A549 (cell line): Measurements from ENCODE around the gene KDM6A. TPM values are rescaled to one million over a fixed set of nuclear protein-coding genes. Genes with fewer than 3 reads are reported as not detected.

Experiments used
- ATAC-seq, 2 experiments: fragments of 200-7000 bp in 1 of 2; fragments of >200 bp in 1 of 2; cut with Nextera tagmentation in 1 of 2; cut with Tn5 transposase in 1 of 2; 3 replicates each; pipeline versions ENCODE4 v1.8.0 to v1.9.1; 2018 to 2020; ENCODE audit warnings: mild to moderate bottlenecking in 1 of 2, moderate library complexity in 1 of 2
- CTCF ChIA-PET: fragments of 300-600 bp; sonication (Branson Sonifier 250); formaldehyde crosslinking; extraction: SDS; loops from one replicate; lab custom pipeline; 2021; ENCODE audit warnings: antibody characterized with exemption, inconsistent platforms; lab: Yijun Ruan, JAX
- POLR2A ChIA-PET: fragments of 350-600 bp; formaldehyde crosslinking; extraction: SDS; loops from one replicate; lab custom pipeline; 2021; ENCODE audit warnings: antibody characterized with exemption, inconsistent platforms; lab: Yijun Ruan, JAX
- DNase-seq, 2 experiments: peaks; one replicate each; pipeline versions ENCODE4 v3.0.0 to v3.0.0-alpha.2; 2011 to 2016; ENCODE audit warnings: low read depth in 1 of 2, low spot score in 1 of 2
- FAIRE-seq: peaks from 2 replicates; lab custom pipeline; 2011; peaks lifted over from hg19 to GRCh38; lab: Jason Lieb, UNC
- H3K27ac ChIP-seq, 2 experiments: fragments of >200 bp; sonication (Bioruptor Twin); formaldehyde crosslinking; 3 replicates each; pipeline ENCODE4 v1.5.1; 2016 to 2017
- H3K4me1 ChIP-seq: fragments of >200 bp; sonication (Bioruptor Twin); formaldehyde crosslinking; 3 replicates; pipeline ENCODE4 v1.6.1; 2016
- H3K4me2 ChIP-seq: fragments of >200 bp; sonication (Bioruptor Twin); formaldehyde crosslinking; 3 replicates; pipeline ENCODE4 v1.6.1; 2016
- H3K4me3 ChIP-seq: fragments of >200 bp; sonication (Bioruptor Twin); formaldehyde crosslinking; 3 replicates; pipeline ENCODE4 v1.5.1; 2016
- H3K9me3 ChIP-seq: fragments of >200 bp; sonication (Bioruptor Twin); formaldehyde crosslinking; 3 replicates; pipeline ENCODE4 v1.6.1; 2016
- BHLHE40 ChIP-seq: IDR thresholded peaks from 2 replicates; pipeline ENCODE4 v1.6.1; 2012; ENCODE audit warnings: low read depth, low read length, inconsistent platforms
- ELK1 ChIP-seq: fragments of 150-350 bp; IDR thresholded peaks from 2 replicates; pipeline ENCODE4 v1.6.1; 2014; ENCODE audit warnings: low read depth, mild to moderate bottlenecking, low read length
- EP300 ChIP-seq, 2 experiments: fragments of >200 bp; sonication (Bioruptor Twin); formaldehyde crosslinking; IDR thresholded peaks; 2 replicates in 1 of 2; 3 replicates in 1 of 2; pipeline ENCODE4 v1.6.1; 2016 to 2017
- GATA3 ChIP-seq: IDR thresholded peaks from 2 replicates; pipeline ENCODE4 v1.6.1; 2012; ENCODE audit warnings: borderline replicate concordance
- HDAC2 ChIP-seq: fragments of 200-600 bp; sonication (generic); IDR thresholded peaks from 2 replicates; pipeline ENCODE4 v1.6.1; 2016
- HOXB13 ChIP-seq: fragments of 250-450 bp; sonication (Bioruptor Pico); IDR thresholded peaks from 2 replicates; pipeline ENCODE4 v1.5.0; 2020; ENCODE audit warnings: low read depth, mild to moderate bottlenecking, moderate library complexity
- HOXB5 ChIP-seq: fragments of 250-450 bp; sonication (Bioruptor Pico); IDR thresholded peaks from 2 replicates; pipeline ENCODE4 v1.5.0; 2020; ENCODE audit warnings: mild to moderate bottlenecking, moderate library complexity
- JUN ChIP-seq, 2 experiments: fragments of >200 bp; sonication (Bioruptor Twin); formaldehyde crosslinking; IDR thresholded peaks; 2 replicates in 1 of 2; 3 replicates in 1 of 2; pipeline ENCODE4 v1.6.1; 2016 to 2017
- JUNB ChIP-seq: fragments of >200 bp; sonication (Bioruptor Twin); formaldehyde crosslinking; IDR thresholded peaks from 2 replicates; pipeline ENCODE4 v1.6.1; 2016
- KDM1A ChIP-seq: fragments of 200-600 bp; sonication (generic); IDR thresholded peaks from 2 replicates; pipeline ENCODE4 v1.6.1; 2016; ENCODE audit warnings: low read depth, mild to moderate bottlenecking
- MAZ ChIP-seq: fragments of 150-350 bp; IDR thresholded peaks from 2 replicates; pipeline ENCODE4 v1.6.1; 2014; ENCODE audit warnings: antibody characterized with exemption, low read depth, low read length, borderline replicate concordance
- NFE2L2 ChIP-seq: fragments of 150-350 bp; conservative IDR thresholded peaks from 2 replicates; pipeline ENCODE4 v1.6.1; 2014; ENCODE audit warnings: low read length
- POLR2A ChIP-seq: IDR thresholded peaks from 2 replicates; pipeline ENCODE4 v1.6.1; 2012; ENCODE audit warnings: mild to moderate bottlenecking, low read length
- RAD21 ChIP-seq, 2 experiments: fragments of >200 bp in 1 of 2; sonication (Bioruptor Twin) in 1 of 2; formaldehyde crosslinking in 1 of 2; IDR thresholded peaks in 1 of 2; conservative IDR thresholded peaks in 1 of 2; 2 replicates in 1 of 2; 3 replicates in 1 of 2; pipeline ENCODE4 v1.6.1; 2012 to 2018; ENCODE audit warnings: inconsistent platforms in 1 of 2
- SMC3 ChIP-seq: fragments of >200 bp; sonication (Bioruptor Twin); formaldehyde crosslinking; IDR thresholded peaks from 3 replicates; pipeline ENCODE4 v1.6.1; 2018; ENCODE audit warnings: inconsistent platforms
- TP53 ChIP-seq: fragments of 250-450 bp; sonication (Bioruptor Pico); IDR thresholded peaks from 2 replicates; pipeline ENCODE4 v1.5.0; 2021; ENCODE audit warnings: mild to moderate bottlenecking, moderate library complexity
- ZSCAN20 ChIP-seq: fragments of 250-450 bp; sonication (Bioruptor Pico); IDR thresholded peaks from 2 replicates; pipeline ENCODE4 v1.8.0; 2022; ENCODE audit warnings: mild to moderate bottlenecking, moderate library complexity
- WGBS: methylation state at CpG from one replicate; pipeline ENCODE4 v1.1.6; 2017; ENCODE audit errors: missing lambda C conversion rate; 5-methylcytosine and 5-hydroxymethylcytosine counted together
- polyA plus RNA-seq, 4 experiments: library from polyadenylated mRNA; depleted of rRNA in 3 of 4; stranded (reverse); fragments of >200 nt; fragmentation: RNase III in 1 of 4; extraction: RNeasy Plus Mini Kit Qiagen cat#74134 plus additional on column Dnase treatment in 1 of 4; gene quantifications; 2 replicates in 3 of 4; 3 replicates in 1 of 4; pipeline ENCODE4 v1.2.3, GENCODE V29; 2011 to 2017
- TF ChIP-seq, protein P1 (sequence below): fragments of 450-650 bp; IDR thresholded peaks from 2 replicates; pipeline ENCODE4 v1.6.1; 2014; ENCODE audit warnings: antibody characterized with exemption
- TF ChIP-seq, protein P2 (sequence below): IDR thresholded peaks from 2 replicates; pipeline ENCODE4 v1.6.1; 2012

KDM6A gene
- polyA plus RNA-seq, 2 of the 4 experiments (the other 2 are of a cell fraction) = 9.3 to 18.4 TPM

- ChIA-PET CTCF (no interaction called here), POLR2A (no interaction called here)
- 93% methylated on average over 3 of the region's 3 CpGs for WGBS
- peaks cover 2% of the 10 kb centered on the region; the same call in 1 of the 3 replicates for H3K9me3 ChIP-seq
- TF ChIP-seq HOXB13 (CRISPR knock-in tag) (no peak), GATA3 (no peak), ELK1 (no peak), NFE2L2 (no peak), JUN (IDR thresholded peaks at IDR 0.05) (no peak)
- TF ChIP-seq, protein P1, sequence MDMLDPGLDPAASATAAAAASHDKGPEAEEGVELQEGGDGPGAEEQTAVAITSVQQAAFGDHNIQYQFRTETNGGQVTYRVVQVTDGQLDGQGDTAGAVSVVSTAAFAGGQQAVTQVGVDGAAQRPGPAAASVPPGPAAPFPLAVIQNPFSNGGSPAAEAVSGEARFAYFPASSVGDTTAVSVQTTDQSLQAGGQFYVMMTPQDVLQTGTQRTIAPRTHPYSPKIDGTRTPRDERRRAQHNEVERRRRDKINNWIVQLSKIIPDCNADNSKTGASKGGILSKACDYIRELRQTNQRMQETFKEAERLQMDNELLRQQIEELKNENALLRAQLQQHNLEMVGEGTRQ = no peak
- DNase-seq (no peak), ATAC-seq (no peak), FAIRE-seq (no peak)
- H3K27ac ChIP-seq = no peak overlapping the region
- H3K4me2 ChIP-seq = no peak overlapping the region
- peaks cover 14% of the 10 kb centered on the region for H3K4me1 ChIP-seq
- H3K4me3 ChIP-seq = no peak overlapping the region
These were observed 97.7 kb downstream of the KDM6A start for GRCh38 chrX:44970709-44971108.

GRCh38 chrX:44971674-44972073 lies 98.7 kb downstream of the KDM6A start:
- no peak for FAIRE-seq
- no peak for ATAC-seq
- Histone ChIP-seq H3K27ac (no peak overlapping the region), H3K4me2 (no peak overlapping the region), H3K4me3 (no peak overlapping the region), H3K4me1 (peaks cover 14% of the 10 kb centered on the region), H3K9me3 (peaks cover 4% of the 10 kb centered on the region; the same call in 1 of the 3 replicates)
- ChIA-PET CTCF (interaction anchor here (0.6 kb wide), 1 partner anchor 704 kb away, joined by 3 read pairs; no protein-coding TSS in a partner anchor), POLR2A (no interaction called here)
- 77% methylated on average over 8 of the region's 8 CpGs for WGBS
- no peak for TF ChIP-seq ZSCAN20 (CRISPR knock-in tag)
- TF ChIP-seq MAZ = no peak
- no peak for TF ChIP-seq ELK1
- no peak for TF ChIP-seq RAD21 (conservative IDR thresholded peaks at IDR 0.05 in 1 of 2, IDR thresholded peaks at IDR 0.05 in 1 of 2)
- TF ChIP-seq HDAC2 = no peak
- TF ChIP-seq JUNB = no peak
- TF ChIP-seq EP300 (IDR thresholded peaks at IDR 0.05) = no peak
- TF ChIP-seq KDM1A = no peak
- TF ChIP-seq JUN (IDR thresholded peaks at IDR 0.05) = no peak
- TF ChIP-seq HOXB5 = no peak
- TF ChIP-seq TP53 (CRISPR knock-in tag) = no peak
- TF ChIP-seq, all 56 proteins: peak for 0
- DNase-seq = no peak

DNA sequence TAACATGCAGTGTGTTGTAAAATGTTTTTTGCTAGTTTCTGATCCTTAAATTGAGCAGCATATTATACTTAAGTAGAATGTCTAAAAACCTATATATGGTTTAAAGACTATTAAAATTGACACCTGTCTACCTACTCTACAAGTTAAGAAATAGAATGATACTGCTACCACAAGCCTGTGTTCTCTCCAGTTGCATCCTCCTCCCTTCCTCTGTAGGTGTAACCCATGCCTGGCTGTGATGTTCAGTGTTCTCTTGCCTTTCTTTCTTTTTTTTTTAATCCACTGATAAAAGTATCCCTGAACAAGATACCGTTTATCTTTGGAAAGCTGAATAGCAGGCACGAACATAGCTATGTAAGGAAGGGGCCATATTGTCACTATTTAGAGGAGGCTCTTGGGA lies 99.1 kb downstream of the KDM6A start:
- H3K4me1 ChIP-seq = peaks cover 14% of the 10 kb centered on the region
- ATAC-seq (no peak), FAIRE-seq (no peak), DNase-seq (no peak)
- peaks cover 4% of the 10 kb centered on the region; the same call in 1 of the 3 replicates for H3K9me3 ChIP-seq
- ChIA-PET CTCF (interaction anchor here (0.6 kb wide), 1 partner anchor 704 kb away, joined by 3 read pairs; no protein-coding TSS in a partner anchor), POLR2A (no interaction called here)
- TF ChIP-seq RAD21 (conservative IDR thresholded peaks at IDR 0.05 in 1 of 2, IDR thresholded peaks at IDR 0.05 in 1 of 2) (no peak), POLR2A (no peak), SMC3 (no peak), JUN (IDR thresholded peaks at IDR 0.05) (no peak), BHLHE40 (no peak)
- TF ChIP-seq, protein P2, sequence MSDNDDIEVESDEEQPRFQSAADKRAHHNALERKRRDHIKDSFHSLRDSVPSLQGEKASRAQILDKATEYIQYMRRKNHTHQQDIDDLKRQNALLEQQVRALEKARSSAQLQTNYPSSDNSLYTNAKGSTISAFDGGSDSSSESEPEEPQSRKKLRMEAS = no peak
- 88% methylated on average over 2 of the region's 2 CpGs for WGBS
- no peak overlapping the region for H3K4me2 ChIP-seq
- no peak overlapping the region for H3K4me3 ChIP-seq
- H3K27ac ChIP-seq = no peak overlapping the region
